PFSK-1 (cell line): ENCODE measurements around the gene YWHAB. TPM values are rescaled to one million over a fixed set of nuclear protein-coding genes. Genes with fewer than 3 reads are reported as not detected.

Source experiments
- FOXP2 ChIP-seq: optimal IDR thresholded peaks from 2 replicates; pipeline ENCODE3; 2011; ENCODE audit warnings: borderline replicate concordance, control low read depth, inconsistent platforms; ENCODE audit not compliant: insufficient read depth; ENCODE audit errors: extremely low read length, extremely low read depth
- POLR2AphosphoS5 ChIP-seq: IDR thresholded peaks from 2 replicates; pipeline ENCODE4 v1.6.1; 2012; ENCODE audit warnings: low read depth, mild to moderate bottlenecking, control low read depth, low read length, moderate library complexity
- SIN3A ChIP-seq: IDR thresholded peaks from 2 replicates; pipeline ENCODE4 v1.6.1; 2012; ENCODE audit warnings: mild to moderate bottlenecking, low read length, moderate library complexity, borderline replicate concordance; ENCODE audit not compliant: insufficient read depth
- TAF1 ChIP-seq: IDR thresholded peaks from 2 replicates; pipeline ENCODE4 v1.6.1; 2012; ENCODE audit warnings: low read length, control low read depth, borderline replicate concordance; ENCODE audit not compliant: insufficient read depth
- polyA plus RNA-seq: library from polyadenylated mRNA; unstranded; fragments of >200 nt; gene quantifications from one replicate; pipeline ENCODE4 v1.2.1, GENCODE V29; 2012; ENCODE audit warnings: low read depth, missing spikeins; ENCODE audit not compliant: insufficient read length
- TF ChIP-seq, protein P1 (sequence below), 2 experiments: IDR thresholded peaks; 2 replicates each; pipeline versions ENCODE4 v1.6.1 to v1.8.0; 2011 to 2012; ENCODE audit warnings: low read depth in 2 of 2, low read length in 2 of 2, control low read depth in 1 of 2, inconsistent platforms in 1 of 2, mild to moderate bottlenecking in 1 of 2, moderate library complexity in 1 of 2; ENCODE audit not compliant: insufficient read depth in 1 of 2

Gene YWHAB
- polyA plus RNA-seq, result 94.7 TPM

DNA sequence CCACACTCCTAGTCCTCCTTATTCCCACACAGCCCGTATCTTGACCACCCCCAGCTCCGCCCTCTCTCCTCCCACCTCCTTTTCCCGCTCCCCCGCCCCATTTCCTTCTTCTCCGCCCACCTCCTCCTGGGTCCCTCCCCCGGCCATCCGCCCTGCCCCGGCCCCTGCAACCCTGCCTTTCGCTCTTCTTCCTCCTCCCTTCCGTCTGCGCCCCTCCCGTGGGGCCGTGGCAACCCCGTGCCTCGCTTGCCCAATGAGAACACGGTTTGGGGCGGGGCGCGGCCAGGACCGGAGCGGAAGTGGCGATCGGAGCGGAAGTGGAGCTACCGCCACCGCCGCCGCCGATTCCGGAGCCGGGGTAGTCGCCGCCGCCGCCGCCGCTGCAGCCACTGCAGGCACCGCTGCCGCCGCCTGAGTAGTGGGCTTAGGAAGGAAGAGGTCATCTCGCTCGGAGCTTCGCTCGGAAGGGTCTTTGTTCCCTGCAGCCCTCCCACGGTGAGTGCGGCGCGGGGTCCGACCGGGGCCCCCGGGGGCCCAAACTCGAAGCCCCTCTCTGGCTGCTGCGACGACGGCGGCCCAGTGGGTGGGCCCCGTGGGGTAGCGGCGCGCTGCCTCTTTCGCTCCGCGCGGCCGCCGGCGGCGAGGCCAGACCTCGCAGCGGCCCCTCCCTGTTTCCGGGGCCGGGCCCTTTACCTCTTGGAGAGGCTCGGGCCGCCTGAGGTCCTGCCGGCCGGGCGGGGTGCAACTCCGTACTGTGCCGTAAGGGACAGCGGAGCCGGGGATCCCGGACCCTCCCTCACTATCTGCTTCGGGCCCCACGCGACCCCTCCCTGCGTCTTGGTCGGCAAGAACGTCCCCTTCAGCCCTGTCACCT is at the start of gene YWHAB:
TSS of gene YWHAB (plus strand) at position 314 of the 874 bp plus-strand sequence. CDS start 15,829 bp downstream, outside the sequence.
- TF ChIP-seq TAF1 (peak; percentile 60; the same call in 1 of the 2 replicates), SIN3A (no peak), POLR2AphosphoS5 (peak; percentile 87), FOXP2 (peak; percentile 83)
- TF ChIP-seq, protein P1, sequence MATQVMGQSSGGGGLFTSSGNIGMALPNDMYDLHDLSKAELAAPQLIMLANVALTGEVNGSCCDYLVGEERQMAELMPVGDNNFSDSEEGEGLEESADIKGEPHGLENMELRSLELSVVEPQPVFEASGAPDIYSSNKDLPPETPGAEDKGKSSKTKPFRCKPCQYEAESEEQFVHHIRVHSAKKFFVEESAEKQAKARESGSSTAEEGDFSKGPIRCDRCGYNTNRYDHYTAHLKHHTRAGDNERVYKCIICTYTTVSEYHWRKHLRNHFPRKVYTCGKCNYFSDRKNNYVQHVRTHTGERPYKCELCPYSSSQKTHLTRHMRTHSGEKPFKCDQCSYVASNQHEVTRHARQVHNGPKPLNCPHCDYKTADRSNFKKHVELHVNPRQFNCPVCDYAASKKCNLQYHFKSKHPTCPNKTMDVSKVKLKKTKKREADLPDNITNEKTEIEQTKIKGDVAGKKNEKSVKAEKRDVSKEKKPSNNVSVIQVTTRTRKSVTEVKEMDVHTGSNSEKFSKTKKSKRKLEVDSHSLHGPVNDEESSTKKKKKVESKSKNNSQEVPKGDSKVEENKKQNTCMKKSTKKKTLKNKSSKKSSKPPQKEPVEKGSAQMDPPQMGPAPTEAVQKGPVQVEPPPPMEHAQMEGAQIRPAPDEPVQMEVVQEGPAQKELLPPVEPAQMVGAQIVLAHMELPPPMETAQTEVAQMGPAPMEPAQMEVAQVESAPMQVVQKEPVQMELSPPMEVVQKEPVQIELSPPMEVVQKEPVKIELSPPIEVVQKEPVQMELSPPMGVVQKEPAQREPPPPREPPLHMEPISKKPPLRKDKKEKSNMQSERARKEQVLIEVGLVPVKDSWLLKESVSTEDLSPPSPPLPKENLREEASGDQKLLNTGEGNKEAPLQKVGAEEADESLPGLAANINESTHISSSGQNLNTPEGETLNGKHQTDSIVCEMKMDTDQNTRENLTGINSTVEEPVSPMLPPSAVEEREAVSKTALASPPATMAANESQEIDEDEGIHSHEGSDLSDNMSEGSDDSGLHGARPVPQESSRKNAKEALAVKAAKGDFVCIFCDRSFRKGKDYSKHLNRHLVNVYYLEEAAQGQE (IDR thresholded peaks at IDR 0.05; ENCODE audit: insufficient read depth in 1 of 2, low read depth in 2 of 2, low read length in 2 of 2), result no peak

DNA sequence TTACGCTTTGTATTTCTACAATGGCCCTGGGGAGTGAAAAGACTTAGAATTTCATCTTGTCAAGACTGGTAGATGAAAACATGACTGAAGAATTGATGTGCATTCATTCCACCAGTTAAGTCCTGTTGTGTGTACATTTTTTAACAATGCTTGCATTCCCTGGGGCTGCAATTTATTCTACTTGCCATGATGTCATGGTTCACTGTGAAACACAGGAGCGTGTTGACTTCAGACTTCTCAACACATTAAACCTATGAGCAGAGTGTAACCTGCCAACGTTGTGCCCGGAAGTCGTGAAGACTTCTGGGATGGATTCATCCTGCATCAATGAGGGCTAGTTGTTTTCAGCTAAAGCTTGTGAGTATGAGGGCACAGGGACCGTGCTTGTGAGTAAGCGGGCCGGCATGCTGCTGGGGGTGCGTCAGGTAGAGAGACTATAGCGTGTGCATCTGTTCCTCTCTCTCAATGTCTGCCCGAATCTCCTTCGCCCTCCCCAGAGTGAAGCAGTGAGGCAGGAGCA is 48.8 kb upstream of the YWHAB start:
- TF ChIP-seq TAF1, result no peak
- TF ChIP-seq FOXP2, result no peak
- no peak for TF ChIP-seq POLR2AphosphoS5
- no peak for TF ChIP-seq SIN3A
- TF ChIP-seq, protein P1 (IDR thresholded peaks at IDR 0.05; ENCODE audit: insufficient read depth in 1 of 2, low read depth in 2 of 2, low read length in 2 of 2), result no peak

DNA sequence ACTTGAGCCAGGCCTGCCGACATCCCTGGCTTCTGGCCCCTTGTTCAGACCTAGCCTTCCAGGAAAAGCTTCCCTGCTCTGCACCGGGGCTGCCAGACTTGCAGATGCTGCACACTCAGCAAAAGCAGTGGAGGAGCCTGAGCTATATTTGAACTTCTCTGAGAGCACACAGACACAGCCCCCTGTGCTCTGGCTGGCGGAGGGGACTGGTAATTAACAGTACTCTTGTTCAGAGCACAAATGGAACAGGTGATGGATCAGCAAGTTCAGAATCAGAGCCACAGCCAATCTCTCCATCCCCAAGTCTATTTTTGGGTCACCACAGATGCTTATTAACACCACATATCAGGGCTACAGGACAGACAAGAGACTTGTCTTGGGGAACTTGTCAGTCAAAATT is 47.6 kb upstream of the YWHAB start:
- no peak for TF ChIP-seq SIN3A
- no peak for TF ChIP-seq FOXP2
- TF ChIP-seq, protein P1 (IDR thresholded peaks at IDR 0.05; ENCODE audit: insufficient read depth in 1 of 2, low read depth in 2 of 2, low read length in 2 of 2), result no peak
- no peak for TF ChIP-seq TAF1
- no peak for TF ChIP-seq POLR2AphosphoS5

DNA sequence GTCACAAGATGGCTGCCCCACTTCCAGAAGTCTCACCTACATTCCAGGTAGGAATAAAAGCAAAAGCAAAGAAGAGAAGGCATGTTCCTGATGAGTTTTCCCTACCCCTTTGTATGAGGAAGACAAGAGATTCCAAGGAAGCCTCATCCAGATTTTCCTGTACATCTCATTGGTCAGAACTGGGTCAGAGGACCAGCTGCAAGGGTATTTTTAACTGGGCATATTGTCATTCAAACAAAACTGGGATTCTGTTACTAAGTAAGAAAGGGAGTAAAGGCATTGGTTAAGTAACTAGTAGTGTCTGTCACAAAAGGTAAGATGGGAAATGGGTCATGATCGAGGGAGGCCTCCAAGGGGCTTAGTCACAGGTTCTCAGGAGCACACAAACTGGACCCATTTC is 47.0 kb upstream of the YWHAB start:
- TF ChIP-seq, protein P1 (IDR thresholded peaks at IDR 0.05; ENCODE audit: insufficient read depth in 1 of 2, low read depth in 2 of 2, low read length in 2 of 2), result no peak
- TF ChIP-seq POLR2AphosphoS5 (no peak), TAF1 (no peak), SIN3A (no peak), FOXP2 (no peak)
